K562 (cell line): Measurements from ENCODE around the gene C1orf116. TPM values are rescaled to one million over a fixed set of nuclear protein-coding genes. Genes with fewer than 3 reads are reported as not detected.
A peak's percentile ranks its signal among the peaks of the same experiment; 100 is the strongest.

Experiments
- ATF2 ChIP-seq: sonication (generic); formaldehyde crosslinking; IDR thresholded peaks from 2 replicates; pipeline ENCODE4 v1.8.1; 2022; ENCODE audit warnings: missing genetic modification reagents
- E2F8 ChIP-seq: fragments of 450-650 bp; IDR thresholded peaks from 2 replicates; pipeline ENCODE4 v1.7.1; 2018; ENCODE audit warnings: mild to moderate bottlenecking, low read depth; ENCODE audit not compliant: partially characterized antibody
- EP300 ChIP-seq: IDR thresholded peaks from 2 replicates; pipeline ENCODE4 v1.6.1; 2012; ENCODE audit warnings: low read length, improper control_type of control experiment
- HMGN3 ChIP-seq: IDR thresholded peaks from 2 replicates; pipeline ENCODE4 v1.6.1; 2011; ENCODE audit warnings: borderline replicate concordance, low read depth, mild to moderate bottlenecking, mixed read lengths, low read length; ENCODE audit not compliant: insufficient read length; ENCODE audit errors: extremely low read depth
- HOXB6 ChIP-seq: fragments of 250-450 bp; sonication (Bioruptor Pico); IDR thresholded peaks from 2 replicates; pipeline ENCODE4 v1.5.1; 2022; ENCODE audit warnings: mild to moderate bottlenecking, borderline replicate concordance
- HSF4 ChIP-seq: fragments of 250-450 bp; sonication (Bioruptor Pico); IDR thresholded peaks from 2 replicates; pipeline ENCODE4 v2.1.2; 2022; ENCODE audit warnings: mild to moderate bottlenecking, moderate library complexity, borderline replicate concordance
- MAFG ChIP-seq: fragments of 450-650 bp; conservative IDR thresholded peaks from 2 replicates; pipeline ENCODE4 v1.6.1; 2016; ENCODE audit warnings: missing genetic modification characterization, missing compliant biosample characterization
- RBBP5 ChIP-seq: fragments of 200-600 bp; sonication (generic); IDR thresholded peaks from 2 replicates; pipeline ENCODE4 v1.6.1; 2012; ENCODE audit warnings: borderline replicate concordance, mild to moderate bottlenecking, low read length, control low read depth, inconsistent platforms; ENCODE audit not compliant: insufficient read depth, poor library complexity, severe bottlenecking
- SETDB1 ChIP-seq: IDR thresholded peaks from one replicate; pipeline ENCODE4 v1.6.1; 2012; ENCODE audit warnings: low read length, control low read depth, inconsistent platforms
- SRF ChIP-seq, 2 experiments: fragments of 250-450, 450-650 bp in 1 of 2; sonication (Bioruptor Pico) in 1 of 2; sonication (generic) in 1 of 2; formaldehyde crosslinking; IDR thresholded peaks; 2 replicates each; pipeline versions ENCODE4 v1.5.0 to v1.5.1; 2020 to 2022; ENCODE audit warnings: mild to moderate bottlenecking in 1 of 2, missing genetic modification reagents in 1 of 2
- TARDBP ChIP-seq: fragments of 450-650 bp; IDR thresholded peaks from 2 replicates; pipeline ENCODE4 v1.6.1; 2016
- USF2 ChIP-seq: sonication (generic); formaldehyde crosslinking; IDR thresholded peaks from 2 replicates; pipeline ENCODE4 v1.5.0; 2020; ENCODE audit warnings: missing genetic modification reagents
- ZBTB7A ChIP-seq: IDR thresholded peaks from 2 replicates; pipeline ENCODE4 v1.6.1; 2011; ENCODE audit warnings: low read depth, mild to moderate bottlenecking, low read length, moderate library complexity, borderline replicate concordance; ENCODE audit not compliant: control insufficient read depth
- ZNF140 ChIP-seq: fragments of 250-450 bp; sonication (Bioruptor Pico); IDR thresholded peaks from 2 replicates; pipeline ENCODE4 v1.8.0; 2021; ENCODE audit warnings: moderate library complexity, mild to moderate bottlenecking, inconsistent platforms
- ZNF143 ChIP-seq: sonication (generic); formaldehyde crosslinking; IDR thresholded peaks from 2 replicates; pipeline ENCODE4 v1.9.0; 2022; ENCODE audit warnings: mild to moderate bottlenecking, missing genetic modification reagents
- ZNF165 ChIP-seq: fragments of 250-450 bp; sonication (Bioruptor Pico); IDR thresholded peaks from 2 replicates; pipeline ENCODE4 v1.4.0; 2020; ENCODE audit warnings: borderline replicate concordance
- ZNF717 ChIP-seq: fragments of 250-450 bp; sonication (Bioruptor Pico); IDR thresholded peaks from 2 replicates; pipeline ENCODE4 v1.5.0; 2021
- polyA plus RNA-seq, 8 experiments: library from polyadenylated mRNA; depleted of rRNA in 4 of 8; stranded (reverse) in 5 of 8; unstranded in 3 of 8; fragments of >200 nt; fragmentation: Nextera tagmentation in 2 of 8; fragmentation: Illumina TruSeq in 1 of 8; extraction: Ambion mirVana in 2 of 8; extraction: Trizol in 1 of 8; gene quantifications; 2 replicates each; pipeline versions ENCODE4 v1.2.1 to v1.2.3, GENCODE V29; 2011 to 2014; ENCODE audit warnings: inconsistent platforms in 1 of 8, missing spikeins in 1 of 8
- total RNA-seq, 7 experiments: library from RNA; depleted of rRNA in 6 of 7; stranded (reverse); fragments of >200 nt in 6 of 7; fragmentation: Illumina TruSeq in 2 of 7; extraction: Trizol in 2 of 7; gene quantifications; 2 replicates each; pipeline versions ENCODE4 v1.2.1 to v1.2.3, GENCODE V29; 2011 to 2021; ENCODE audit warnings: low replicate concordance in 1 of 7

Gene C1orf116
- total and polyA plus RNA-seq, 9 of the 15 experiments (the other 6 are each of a cell fraction or from before 2014, with no cell fraction given), result 0.62 to 3.0 (median 0.95) TPM

GRCh38 chr1:207050480-207051190 lies 18.1 kb upstream of the C1orf116 start (continued):
- no peak for TF ChIP-seq ATF2 (CRISPR knock-in tag)
- TF ChIP-seq SRF (CRISPR knock-in tag; IDR thresholded peaks at IDR 0.05), result peak in 1 of 2 experiments; percentile 39; a peak in 2 of 4 replicates
- no peak for TF ChIP-seq SETDB1
- TF ChIP-seq ZBTB7A, result peak; percentile 50; the same call in 1 of the 2 replicates
- no peak for TF ChIP-seq E2F8
- TF ChIP-seq ZNF717 (CRISPR knock-in tag), result no peak
- TF ChIP-seq HSF4 (CRISPR knock-in tag), result no peak
- no peak for TF ChIP-seq MAFG (tag)
- no peak for TF ChIP-seq ZNF140 (CRISPR knock-in tag)
- TF ChIP-seq EP300, result no peak
- TF ChIP-seq TARDBP, result no peak
- no peak for TF ChIP-seq HOXB6 (CRISPR knock-in tag)
- no peak for TF ChIP-seq ZNF165 (CRISPR knock-in tag)
- peak; percentile 94 for TF ChIP-seq RBBP5
- peak; percentile 42; the same call in 1 of the 2 replicates for TF ChIP-seq ZNF143
- peak; percentile 80 for TF ChIP-seq HMGN3
- TF ChIP-seq USF2 (CRISPR knock-in tag), result no peak
